ENCODE results near the gene AKAP11.

- TF ChIP-seq REST (IDR thresholded peaks at IDR 0.05; ENCODE audit: unreplicated experiment), result no peak
- TF ChIP-seq EZH2 (IDR thresholded peaks at IDR 0.05; ENCODE audit: low read depth, unreplicated experiment), result no peak
- no peak for TF ChIP-seq CTCF (conservative IDR thresholded peaks at IDR 0.05; ENCODE audit: low read depth in 2 of 2)
- no peak for TF ChIP-seq JUNB (IDR thresholded peaks at IDR 0.05; ENCODE audit: unreplicated experiment)
- TF ChIP-seq CREB1 (CRISPR knock-in tag; IDR thresholded peaks at IDR 0.05; ENCODE audit: low read depth), result no peak
- TF ChIP-seq EZH2phosphoT487 (IDR thresholded peaks at IDR 0.05; ENCODE audit: unreplicated experiment), result no peak
- no peak for TF ChIP-seq POLR2AphosphoS5 (IDR thresholded peaks at IDR 0.05; ENCODE audit: low read depth)
Observed at GRCh38 chr13:42324704-42325103, 52.8 kb downstream of the AKAP11 start.
